HepG2 (cell line): ENCODE data around the gene HIBADH. TPM values are rescaled to one million over a fixed set of nuclear protein-coding genes. Genes with fewer than 3 reads are reported as not detected.

Source experiments
- CTCF ChIP-seq: sonication (generic); formaldehyde crosslinking; IDR thresholded peaks from 2 replicates; pipeline ENCODE4 v1.5.0; 2020; ENCODE audit warnings: mild to moderate bottlenecking, missing genetic modification reagents, moderate library complexity
- LBX2 ChIP-seq: sonication (generic); formaldehyde crosslinking; IDR thresholded peaks from 2 replicates; pipeline ENCODE4 v1.5.0; 2020; ENCODE audit warnings: missing genetic modification reagents, mild to moderate bottlenecking, borderline replicate concordance
- MBNL3 ChIP-seq: fragments of 250-450 bp; sonication (Bioruptor Pico); conservative IDR thresholded peaks from 2 replicates; pipeline ENCODE4 v1.8.0; 2022; ENCODE audit warnings: mild to moderate bottlenecking, inconsistent platforms
- MEIS2 ChIP-seq: sonication (generic); formaldehyde crosslinking; IDR thresholded peaks from 2 replicates; pipeline ENCODE4 v1.9.0; 2021; ENCODE audit warnings: mild to moderate bottlenecking, missing genetic modification reagents
- PCBP2 ChIP-seq: fragments of 200-400 bp; formaldehyde crosslinking; optimal IDR thresholded peaks from 2 replicates; pipeline ENCODE3; 2018; ENCODE audit warnings: low read length, low read depth; ENCODE audit not compliant: poor library complexity, severe bottlenecking
- SP4 ChIP-seq: sonication (generic); formaldehyde crosslinking; IDR thresholded peaks from 2 replicates; pipeline ENCODE4 v1.8.1; 2023; ENCODE audit warnings: mild to moderate bottlenecking, missing genetic modification reagents
- TEAD3 ChIP-seq: optimal IDR thresholded peaks from 2 replicates; pipeline ENCODE3; 2016; ENCODE audit warnings: borderline replicate concordance
- TFE3 ChIP-seq: IDR thresholded peaks from 2 replicates; pipeline ENCODE4 v1.6.1; 2016
- THAP7 ChIP-seq: sonication (generic); formaldehyde crosslinking; IDR thresholded peaks from 2 replicates; pipeline ENCODE4 v1.8.1; 2023; ENCODE audit warnings: mild to moderate bottlenecking, missing genetic modification reagents
- THAP8 ChIP-seq: sonication (generic); formaldehyde crosslinking; IDR thresholded peaks from 2 replicates; pipeline ENCODE4 v1.5.1; 2020; ENCODE audit warnings: missing genetic modification reagents, mild to moderate bottlenecking, borderline replicate concordance
- YY1 ChIP-seq: IDR thresholded peaks from 2 replicates; pipeline ENCODE4 v1.6.1; 2011; ENCODE audit warnings: low read length, low read depth, moderate library complexity, mild to moderate bottlenecking; ENCODE audit not compliant: insufficient read depth, insufficient replicate concordance
- ZBTB7B ChIP-seq: sonication (generic); formaldehyde crosslinking; IDR thresholded peaks from 2 replicates; pipeline ENCODE4 v1.4.0; 2020; ENCODE audit warnings: missing genetic modification reagents
- ZFP1 ChIP-seq: IDR thresholded peaks from 2 replicates; pipeline ENCODE4 v1.6.1; 2016
- ZFP90 ChIP-seq: sonication (generic); formaldehyde crosslinking; IDR thresholded peaks from 2 replicates; pipeline ENCODE4 v1.8.0; 2022; ENCODE audit warnings: missing genetic modification reagents, mild to moderate bottlenecking, inconsistent platforms, borderline replicate concordance
- ZNF124 ChIP-seq: sonication (generic); formaldehyde crosslinking; IDR thresholded peaks from 2 replicates; pipeline ENCODE4 v1.4.0; 2020; ENCODE audit warnings: missing genetic modification reagents
- ZNF18 ChIP-seq: sonication (generic); formaldehyde crosslinking; IDR thresholded peaks from 2 replicates; pipeline ENCODE4 v1.8.0; 2022; ENCODE audit warnings: mild to moderate bottlenecking, missing genetic modification reagents; ENCODE audit not compliant: insufficient replicate concordance
- ZNF580 ChIP-seq: IDR thresholded peaks from 2 replicates; pipeline ENCODE4 v1.6.1; 2016; ENCODE audit warnings: low read depth, borderline replicate concordance
- ZNF615 ChIP-seq: sonication (generic); formaldehyde crosslinking; IDR thresholded peaks from 2 replicates; pipeline ENCODE4 v1.5.0; 2020; ENCODE audit warnings: mild to moderate bottlenecking, missing genetic modification reagents, borderline replicate concordance
- ZNF616 ChIP-seq: sonication (generic); formaldehyde crosslinking; IDR thresholded peaks from 2 replicates; pipeline ENCODE4 v1.5.0; 2020; ENCODE audit warnings: low read depth, mild to moderate bottlenecking, missing genetic modification reagents
- ZNF644 ChIP-seq: IDR thresholded peaks from 2 replicates; pipeline ENCODE4 v1.6.1; 2016; ENCODE audit warnings: low read depth
- ZNF780A ChIP-seq: sonication (generic); formaldehyde crosslinking; IDR thresholded peaks from 2 replicates; pipeline ENCODE4 v1.8.0; 2022; ENCODE audit warnings: mild to moderate bottlenecking, missing genetic modification reagents, moderate library complexity
- polyA plus RNA-seq, 8 experiments: library from polyadenylated mRNA; depleted of rRNA in 3 of 8; stranded (reverse) in 7 of 8; unstranded in 1 of 8; fragments of >200 nt; fragmentation: Illumina TruSeq in 4 of 8; extraction: Trizol in 4 of 8; gene quantifications; 2 replicates each; pipeline versions ENCODE4 v1.2.1 to v1.2.3, GENCODE V29; 2011 to 2016; ENCODE audit warnings: low read depth in 4 of 8, missing spikeins in 1 of 8, mixed read lengths in 1 of 8; ENCODE audit not compliant: insufficient read depth in 1 of 8
- total RNA-seq, 5 experiments: library from RNA; depleted of rRNA; stranded (reverse); fragments of >200 nt; fragmentation: Illumina TruSeq; extraction: Trizol; gene quantifications; 2 replicates each; pipeline ENCODE4 v1.2.3, GENCODE V29; 2016; ENCODE audit warnings: low read depth in 1 of 5

HIBADH gene
- total and polyA plus RNA-seq, 2 of the 13 experiments (the other 11 are each of a cell fraction or from before 2014, with no cell fraction given), result 49.9 to 59.5 TPM

- TF ChIP-seq ZNF18 (CRISPR knock-in tag) (no peak), THAP7 (CRISPR knock-in tag) (no peak), ZNF780A (no peak), ZNF580 (0 out of 2 replicates have a peak, but pooled peaks have one; percentile 25), ZNF124 (CRISPR knock-in tag) (peak; percentile 31; the same call in 1 of the 2 replicates), ZNF644 (CRISPR knock-in tag) (no peak), ZNF615 (CRISPR knock-in tag) (no peak), SP4 (CRISPR knock-in tag) (0 out of 2 replicates have a peak, but pooled peaks have one; percentile 26), CTCF (CRISPR knock-in tag) (peak; percentile 87), ZNF616 (CRISPR knock-in tag) (no peak), THAP8 (CRISPR knock-in tag) (no peak), ZFP90 (CRISPR knock-in tag) (no peak), MBNL3 (CRISPR knock-in tag) (no peak), YY1 (no peak), TEAD3 (CRISPR knock-in tag) (peak; percentile 53), ZBTB7B (CRISPR knock-in tag) (no peak), LBX2 (CRISPR knock-in tag) (no peak), TFE3 (CRISPR knock-in tag) (no peak), MEIS2 (no peak), ZFP1 (CRISPR knock-in tag) (no peak), PCBP2 (no peak)
Observed at GRCh38 chr7:27689591-27690164, 27.0 kb upstream of the HIBADH start (continued).
